Measurements from ENCODE around the gene SS18.

The SS18 gene

DNA sequence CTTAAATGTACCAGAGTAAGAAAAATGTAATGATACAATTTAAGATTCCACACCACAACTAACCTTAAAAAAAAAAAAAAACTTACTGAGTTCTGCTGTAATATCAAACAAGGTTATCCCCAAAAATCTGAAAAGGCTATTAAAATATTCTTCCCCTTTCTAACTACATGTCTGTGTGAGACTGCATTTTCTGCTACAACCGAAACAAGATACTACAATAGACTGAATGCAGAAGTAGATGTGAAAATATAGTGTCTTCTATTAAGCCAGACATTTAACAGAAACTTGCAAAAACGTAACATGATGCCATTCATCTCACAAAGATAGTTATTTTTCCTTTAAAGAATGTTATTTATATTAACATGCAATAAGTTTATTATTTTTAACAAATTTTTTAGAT, 16.2 kb downstream of the SS18 start:
- peaks cover 98% of the 10 kb centered on the region for H3K36me3 ChIP-seq (ENCODE audit: control insufficient read depth, low read length)
- no peaks in the 10 kb centered on the region for H4K20me1 ChIP-seq (ENCODE audit: control insufficient read depth, insufficient read depth, low read depth, low read length)
- H3K9me3 ChIP-seq (ENCODE audit: control insufficient read depth, insufficient read depth, low read length), result peaks cover 5% of the 10 kb centered on the region; the same call in 1 of the 2 replicates
- no peaks in the 10 kb centered on the region for H3K4me1 ChIP-seq (ENCODE audit: control insufficient read depth, low read length)
- H3K4me2 ChIP-seq (ENCODE audit: low read length), result no peak overlapping the region
- H3K79me2 ChIP-seq (ENCODE audit: control insufficient read depth, low read length), result peaks cover 77% of the 10 kb centered on the region
- H3K27me3 ChIP-seq (ENCODE audit: control insufficient read depth, low read length), result no peaks in the 10 kb centered on the region
- H3K9me2 ChIP-seq (replicated peaks; ENCODE audit: control insufficient read depth, low read length), result no peaks in the 10 kb centered on the region
- no peak for TF ChIP-seq EZH2phosphoT487 (IDR thresholded peaks at IDR 0.05; ENCODE audit: borderline replicate concordance, low read length)
- TF ChIP-seq, protein P1, sequence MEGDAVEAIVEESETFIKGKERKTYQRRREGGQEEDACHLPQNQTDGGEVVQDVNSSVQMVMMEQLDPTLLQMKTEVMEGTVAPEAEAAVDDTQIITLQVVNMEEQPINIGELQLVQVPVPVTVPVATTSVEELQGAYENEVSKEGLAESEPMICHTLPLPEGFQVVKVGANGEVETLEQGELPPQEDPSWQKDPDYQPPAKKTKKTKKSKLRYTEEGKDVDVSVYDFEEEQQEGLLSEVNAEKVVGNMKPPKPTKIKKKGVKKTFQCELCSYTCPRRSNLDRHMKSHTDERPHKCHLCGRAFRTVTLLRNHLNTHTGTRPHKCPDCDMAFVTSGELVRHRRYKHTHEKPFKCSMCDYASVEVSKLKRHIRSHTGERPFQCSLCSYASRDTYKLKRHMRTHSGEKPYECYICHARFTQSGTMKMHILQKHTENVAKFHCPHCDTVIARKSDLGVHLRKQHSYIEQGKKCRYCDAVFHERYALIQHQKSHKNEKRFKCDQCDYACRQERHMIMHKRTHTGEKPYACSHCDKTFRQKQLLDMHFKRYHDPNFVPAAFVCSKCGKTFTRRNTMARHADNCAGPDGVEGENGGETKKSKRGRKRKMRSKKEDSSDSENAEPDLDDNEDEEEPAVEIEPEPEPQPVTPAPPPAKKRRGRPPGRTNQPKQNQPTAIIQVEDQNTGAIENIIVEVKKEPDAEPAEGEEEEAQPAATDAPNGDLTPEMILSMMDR (IDR thresholded peaks at IDR 0.05; ENCODE audit: low read depth, low read length, poor library complexity, severe bottlenecking), result no peak
- no peak overlapping the region for H3K4me3 ChIP-seq (ENCODE audit: low read length)
- no peaks in the 10 kb centered on the region for H3F3A ChIP-seq (ENCODE audit: control insufficient read depth, insufficient read depth)
- H3K27ac ChIP-seq (ENCODE audit: low read depth, low read length), result no peak overlapping the region

DNA sequence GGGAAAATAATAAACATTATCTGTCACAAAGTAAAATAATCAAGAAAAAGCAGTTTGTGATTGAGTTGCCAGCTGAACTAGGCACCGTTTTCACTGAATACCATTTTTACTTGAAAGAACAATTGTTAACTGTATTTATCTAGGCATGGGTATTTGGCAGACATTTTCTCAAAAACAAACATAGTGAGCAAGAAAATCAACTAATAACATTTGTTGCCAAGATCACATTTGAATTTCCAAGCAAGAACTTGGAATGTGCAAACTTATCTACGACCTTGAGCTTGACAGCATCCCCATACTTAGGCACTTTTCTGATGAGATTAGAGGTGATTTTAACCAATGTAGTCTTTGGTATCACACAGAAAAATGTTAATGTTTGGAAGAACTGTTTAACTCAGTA, 16.7 kb downstream of the SS18 start:
- no peaks in the 10 kb centered on the region for H3K9me2 ChIP-seq (replicated peaks; ENCODE audit: control insufficient read depth, low read length)
- no peak overlapping the region for H3K4me3 ChIP-seq (ENCODE audit: low read length)
- TF ChIP-seq, protein P1 (IDR thresholded peaks at IDR 0.05; ENCODE audit: low read depth, low read length, poor library complexity, severe bottlenecking), result no peak
- TF ChIP-seq EZH2phosphoT487 (IDR thresholded peaks at IDR 0.05; ENCODE audit: borderline replicate concordance, low read length), result no peak
- H3K36me3 ChIP-seq (ENCODE audit: control insufficient read depth, low read length), result peaks cover 98% of the 10 kb centered on the region
- H4K20me1 ChIP-seq (ENCODE audit: control insufficient read depth, insufficient read depth, low read depth, low read length), result no peaks in the 10 kb centered on the region
- H3K9me3 ChIP-seq (ENCODE audit: control insufficient read depth, insufficient read depth, low read length), result peaks cover 5% of the 10 kb centered on the region; the same call in 1 of the 2 replicates
- no peak overlapping the region for H3K4me2 ChIP-seq (ENCODE audit: low read length)
- H3K4me1 ChIP-seq (ENCODE audit: control insufficient read depth, low read length), result no peaks in the 10 kb centered on the region
- peaks cover 4% of the 10 kb centered on the region; the same call in 1 of the 2 replicates for H3F3A ChIP-seq (ENCODE audit: control insufficient read depth, insufficient read depth)
- H3K27ac ChIP-seq (ENCODE audit: low read depth, low read length), result no peak overlapping the region
- peaks cover 73% of the 10 kb centered on the region for H3K79me2 ChIP-seq (ENCODE audit: control insufficient read depth, low read length)
- H3K27me3 ChIP-seq (ENCODE audit: control insufficient read depth, low read length), result no peaks in the 10 kb centered on the region

- Histone ChIP-seq H4K20me1 (ENCODE audit: control insufficient read depth, insufficient read depth, low read depth, low read length) (no peaks in the 10 kb centered on the region), H3K9me3 (ENCODE audit: control insufficient read depth, insufficient read depth, low read length) (peaks cover 5% of the 10 kb centered on the region; the same call in 1 of the 2 replicates), H3F3A (ENCODE audit: control insufficient read depth, insufficient read depth) (peaks cover 4% of the 10 kb centered on the region; the same call in 1 of the 2 replicates), H3K9me2 (replicated peaks; ENCODE audit: control insufficient read depth, low read length) (no peaks in the 10 kb centered on the region), H3K36me3 (ENCODE audit: control insufficient read depth, low read length) (peaks cover 97% of the 10 kb centered on the region), H3K4me2 (ENCODE audit: low read length) (no peak overlapping the region), H3K4me3 (ENCODE audit: low read length) (no peak overlapping the region), H3K79me2 (ENCODE audit: control insufficient read depth, low read length) (peaks cover 68% of the 10 kb centered on the region), H3K27ac (ENCODE audit: low read depth, low read length) (no peak overlapping the region), H3K27me3 (ENCODE audit: control insufficient read depth, low read length) (no peaks in the 10 kb centered on the region), H3K4me1 (ENCODE audit: control insufficient read depth, low read length) (no peaks in the 10 kb centered on the region)
- TF ChIP-seq EZH2phosphoT487 (IDR thresholded peaks at IDR 0.05; ENCODE audit: borderline replicate concordance, low read length), result no peak
- TF ChIP-seq, protein P1 (IDR thresholded peaks at IDR 0.05; ENCODE audit: low read depth, low read length, poor library complexity, severe bottlenecking), result no peak
These were observed 18.7 kb downstream of the SS18 start for GRCh38 chr18:26071725-26072124.

Measured in DOHH2 (cell line).